ENCODE results near the gene SLC37A3. TPM values are rescaled to one million over a fixed set of nuclear protein-coding genes. Genes with fewer than 3 reads are reported as not detected.

The SLC37A3 gene
- total RNA-seq, 4 donors from 2014 or later = 28.7 to 36.2 (median 29.9) TPM

GRCh38 chr7:140285938-140286337, 112.4 kb downstream of the SLC37A3 start:
- TF ChIP-seq POLR2A (IDR thresholded peaks at IDR 0.05) (no peak), CTCF (IDR thresholded peaks at IDR 0.05) (no peak)
- no peak for DNase-seq (ENCODE audit: low spot score in 2 of 2)
- intact Hi-C loops (cut with DNase I; ENCODE audit: low total_unique reads) = no loop called here
- H3K4me3 ChIP-seq (ENCODE audit: low read depth, poor library complexity, severe bottlenecking) = no peak overlapping the region
- 77 to 81% methylated on average over 6 of the region's 6 CpGs for WGBS, 2 donors

- 100% methylated on average over 1 of the region's 1 CpG for WGBS, 2 donors
- no peak overlapping the region for H3K4me3 ChIP-seq (ENCODE audit: low read depth, poor library complexity, severe bottlenecking)
- intact Hi-C loops (cut with DNase I; ENCODE audit: low total_unique reads) = no loop called here
- TF ChIP-seq POLR2A (IDR thresholded peaks at IDR 0.05) (no peak), CTCF (IDR thresholded peaks at IDR 0.05) (no peak)
- DNase-seq (ENCODE audit: low spot score in 2 of 2) = no peak
These were observed 114.3 kb downstream of the SLC37A3 start for GRCh38 chr7:140284062-140284461.

Other genes starting within 250 kb of the SLC37A3 start
- 10 to 100 TPM; 36.2 to 54.0 (median 46.7) TPM for gene KDM7A, start 221.5 kb downstream of the SLC37A3 start, total RNA-seq
- gene RAB19, start 5.5 kb upstream of the SLC37A3 start, total RNA-seq = 1 to 10 TPM in 1 of 4 donors, under 1 TPM in 2, not detected in 1; 0.47 to 1.5 (median 0.72) TPM
- 10 to 100 TPM; 74.4 to 92.3 (median 85.4) TPM for gene MKRN1, start 81.0 kb upstream of the SLC37A3 start, total RNA-seq
- gene DENND2A, start 242.3 kb upstream of the SLC37A3 start, total RNA-seq = 1 to 10 TPM in 3 of 4 donors, under 1 TPM in 1; 0.97 to 2.5 (median 2.2) TPM